GM23338 (cell line): ENCODE data around the gene NRF1. TPM values are rescaled to one million over a fixed set of nuclear protein-coding genes. Genes with fewer than 3 reads are reported as not detected.
A peak's percentile ranks its signal among the peaks of the same experiment; 100 is the strongest.

ENCODE experiments used
- ATAC-seq: fragments of 200-7000 bp; cut with Tn5 transposase; 3 replicates; pipeline ENCODE4 v1.9.1; 2020
- DNase-seq: peaks from one replicate; pipeline ENCODE4 v3.0.0-alpha.2; 2015; ENCODE audit warnings: low spot score
- H2AFZ ChIP-seq: fragments of 200-600 bp; sonication (generic); 2 replicates; pipeline ENCODE4 v1.8.0; 2016; ENCODE audit warnings: antibody characterized with exemption, mild to moderate bottlenecking, moderate library complexity
- H3F3A ChIP-seq: fragments of 200-600 bp; sonication (generic); replicated peaks from 2 replicates; pipeline ENCODE4 v1.8.0; 2017; ENCODE audit warnings: antibody characterized with exemption, mixed run types, low read depth
- H3K27ac ChIP-seq: fragments of 200-600 bp; sonication (generic); 2 replicates; pipeline ENCODE4 v1.6.1; 2016; ENCODE audit warnings: low read depth
- H3K27me3 ChIP-seq: fragments of 200-600 bp; sonication (generic); 2 replicates; pipeline ENCODE4 v1.8.0; 2016; ENCODE audit warnings: mild to moderate bottlenecking, mixed run types, moderate library complexity; ENCODE audit not compliant: insufficient read depth
- H3K36me3 ChIP-seq: fragments of 200-600 bp; sonication (generic); 2 replicates; pipeline ENCODE4 v1.8.0; 2016; ENCODE audit warnings: mild to moderate bottlenecking; ENCODE audit not compliant: insufficient read depth
- H3K4me1 ChIP-seq: fragments of 200-600 bp; sonication (generic); 2 replicates; pipeline ENCODE4 v1.8.0; 2016; ENCODE audit warnings: mild to moderate bottlenecking, moderate library complexity; ENCODE audit not compliant: insufficient read depth
- H3K4me2 ChIP-seq: fragments of 200-600 bp; sonication (generic); 2 replicates; pipeline ENCODE4 v1.7.1; 2017; ENCODE audit warnings: mixed run types
- H3K4me3 ChIP-seq: fragments of 200-600 bp; sonication (generic); 2 replicates; pipeline ENCODE4 v1.6.1; 2016; ENCODE audit warnings: mixed run types
- H3K79me2 ChIP-seq: fragments of 200-600 bp; sonication (generic); replicated peaks from 2 replicates; pipeline ENCODE4 v1.8.0; 2017; ENCODE audit warnings: mild to moderate bottlenecking; ENCODE audit not compliant: insufficient read depth
- H3K9me2 ChIP-seq: fragments of 200-600 bp; sonication (generic); 2 replicates; pipeline ENCODE4 v1.8.0; 2017; ENCODE audit not compliant: insufficient read depth
- H4K20me1 ChIP-seq: fragments of 200-600 bp; sonication (generic); replicated peaks from 2 replicates; pipeline ENCODE4 v1.8.0; 2017; ENCODE audit warnings: mild to moderate bottlenecking; ENCODE audit not compliant: insufficient read depth
- H3K27ac Mint-ChIP-seq: 2 replicates; pipeline ENCODE4 v1.8.0; 2020; ENCODE audit warnings: inconsistent platforms, mild to moderate bottlenecking, moderate library complexity, mixed read lengths
- H3K27me3 Mint-ChIP-seq: 3 replicates; pipeline ENCODE4 v1.8.0; 2022; ENCODE audit warnings: low read depth, mild to moderate bottlenecking, moderate library complexity, mixed read lengths, inconsistent platforms; ENCODE audit not compliant: insufficient read depth, poor library complexity
- H3K36me3 Mint-ChIP-seq: 3 replicates; pipeline ENCODE4 v1.8.0; 2021; ENCODE audit warnings: low read depth, mild to moderate bottlenecking, inconsistent platforms, moderate library complexity, mixed read lengths
- H3K4me1 Mint-ChIP-seq: 3 replicates; pipeline ENCODE4 v1.8.0; 2020; ENCODE audit warnings: mild to moderate bottlenecking, inconsistent platforms, mixed read lengths
- H3K4me3 Mint-ChIP-seq: 3 replicates; pipeline ENCODE4 v1.8.0; 2021; ENCODE audit warnings: moderate library complexity, mild to moderate bottlenecking, inconsistent platforms, mixed read lengths
- H3K9me3 Mint-ChIP-seq: 3 replicates; pipeline ENCODE4 v1.8.0; 2020; ENCODE audit warnings: moderate library complexity, mild to moderate bottlenecking, inconsistent platforms, mixed read lengths
- CREB1 ChIP-seq: fragments of 250-450 bp; sonication (Bioruptor Pico); IDR thresholded peaks from 2 replicates; pipeline ENCODE4 v1.5.0; 2020; ENCODE audit warnings: low read depth, mild to moderate bottlenecking, moderate library complexity
- EZH2 ChIP-seq: fragments of 200-600 bp; sonication (generic); IDR thresholded peaks from one replicate; pipeline ENCODE4 v1.8.0; 2017; ENCODE audit warnings: antibody characterized with exemption, mild to moderate bottlenecking, low read depth; ENCODE audit not compliant: unreplicated experiment
- EZH2phosphoT487 ChIP-seq: fragments of 200-600 bp; sonication (generic); IDR thresholded peaks from one replicate; pipeline ENCODE4 v1.8.1; 2018; ENCODE audit warnings: antibody characterized with exemption; ENCODE audit not compliant: unreplicated experiment
- POLR2AphosphoS5 ChIP-seq: IDR thresholded peaks from 2 replicates; pipeline ENCODE4 v1.6.1; 2016; ENCODE audit warnings: antibody characterized with exemption, low read depth
- STAT1 ChIP-seq: IDR thresholded peaks from one replicate; pipeline ENCODE4 v1.6.1; 2016; ENCODE audit warnings: antibody characterized with exemption; ENCODE audit not compliant: unreplicated experiment
- ZNF331 ChIP-seq: fragments of 250-450 bp; sonication (Bioruptor Pico); IDR thresholded peaks from 2 replicates; pipeline ENCODE4 v1.5.0; 2020; ENCODE audit warnings: low read depth, mild to moderate bottlenecking, moderate library complexity
- polyA plus RNA-seq: library from polyadenylated mRNA; unstranded; fragments of >200 nt; fragmentation: Nextera tagmentation; extraction: Ambion mirVana; gene quantifications from 2 replicates; pipeline ENCODE4 v1.2.1, GENCODE V29; 2016
- total RNA-seq: library from RNA; depleted of rRNA; stranded (reverse); fragments of >200 nt; shearing (Covaris generic); gene quantifications from 2 replicates; pipeline ENCODE4 v1.2.3, GENCODE V29; 2014
- TF ChIP-seq, protein P1 (sequence below), 2 experiments: fragments of 200-600 bp in 1 of 2; sonication (generic) in 1 of 2; conservative IDR thresholded peaks; 2 replicates each; pipeline versions ENCODE4 v1.5.1 to v1.6.1; 2016 to 2017; ENCODE audit warnings: antibody characterized with exemption in 2 of 2, low read depth in 2 of 2, mild to moderate bottlenecking in 2 of 2, moderate library complexity in 1 of 2
- TF ChIP-seq, protein P2 (sequence below): IDR thresholded peaks from one replicate; pipeline ENCODE4 v1.6.1; 2018; ENCODE audit warnings: antibody characterized with exemption; ENCODE audit not compliant: unreplicated experiment

Gene NRF1
- total and polyA plus RNA-seq, 2 experiments from 2014 or later: 5.3 to 24.6 TPM

DNA sequence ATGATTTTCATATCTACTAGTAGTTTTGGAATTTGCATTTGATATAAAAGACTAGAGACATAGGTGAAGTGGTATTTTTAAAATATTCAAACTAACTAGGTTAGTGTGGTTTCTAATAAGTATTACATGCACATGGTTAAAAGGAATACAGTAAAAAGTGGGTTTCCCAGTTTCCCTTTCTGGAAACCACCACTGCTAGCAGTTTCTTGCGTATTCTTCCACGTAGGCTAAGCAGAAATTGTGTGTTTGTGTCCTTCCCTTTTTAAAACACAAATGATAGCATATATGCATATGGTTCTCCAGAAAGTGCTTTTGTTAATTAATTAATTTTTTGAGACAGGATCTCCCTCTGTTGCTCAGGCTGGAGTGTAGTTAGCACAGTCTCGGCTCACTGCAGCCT, 15.4 kb downstream of the NRF1 start (continued):
- TF ChIP-seq EZH2phosphoT487: no peak
- no peak for TF ChIP-seq ZNF331 (CRISPR knock-in tag)
- TF ChIP-seq, protein P1, sequence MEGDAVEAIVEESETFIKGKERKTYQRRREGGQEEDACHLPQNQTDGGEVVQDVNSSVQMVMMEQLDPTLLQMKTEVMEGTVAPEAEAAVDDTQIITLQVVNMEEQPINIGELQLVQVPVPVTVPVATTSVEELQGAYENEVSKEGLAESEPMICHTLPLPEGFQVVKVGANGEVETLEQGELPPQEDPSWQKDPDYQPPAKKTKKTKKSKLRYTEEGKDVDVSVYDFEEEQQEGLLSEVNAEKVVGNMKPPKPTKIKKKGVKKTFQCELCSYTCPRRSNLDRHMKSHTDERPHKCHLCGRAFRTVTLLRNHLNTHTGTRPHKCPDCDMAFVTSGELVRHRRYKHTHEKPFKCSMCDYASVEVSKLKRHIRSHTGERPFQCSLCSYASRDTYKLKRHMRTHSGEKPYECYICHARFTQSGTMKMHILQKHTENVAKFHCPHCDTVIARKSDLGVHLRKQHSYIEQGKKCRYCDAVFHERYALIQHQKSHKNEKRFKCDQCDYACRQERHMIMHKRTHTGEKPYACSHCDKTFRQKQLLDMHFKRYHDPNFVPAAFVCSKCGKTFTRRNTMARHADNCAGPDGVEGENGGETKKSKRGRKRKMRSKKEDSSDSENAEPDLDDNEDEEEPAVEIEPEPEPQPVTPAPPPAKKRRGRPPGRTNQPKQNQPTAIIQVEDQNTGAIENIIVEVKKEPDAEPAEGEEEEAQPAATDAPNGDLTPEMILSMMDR (conservative IDR thresholded peaks at IDR 0.05; ENCODE audit: low read depth in 2 of 2): no peak
- TF ChIP-seq CREB1: no peak
- no peak for TF ChIP-seq EZH2

DNA sequence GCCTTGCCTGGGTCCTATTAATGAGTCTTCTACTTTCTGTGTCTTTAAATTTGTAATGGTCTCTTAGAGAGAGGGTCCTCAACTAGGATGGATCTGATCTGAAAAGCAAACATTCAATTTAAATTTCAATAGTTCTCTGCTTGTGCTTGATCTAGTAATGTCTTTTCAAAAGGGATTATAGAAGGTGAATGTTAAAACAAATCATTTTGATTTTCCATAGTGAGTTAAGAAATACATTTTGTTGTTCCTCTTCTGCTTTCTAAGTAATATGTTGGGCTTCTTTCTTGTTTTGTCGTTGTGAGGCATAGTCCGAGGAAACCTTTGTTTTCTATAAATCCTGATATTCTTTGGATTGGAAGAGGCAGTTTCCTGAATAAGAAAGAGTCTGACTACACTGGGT, 18.8 kb downstream of the NRF1 start:
- H3K9me2 ChIP-seq: no peaks in the 10 kb centered on the region
- Mint-ChIP-seq H3K27me3 (peaks cover 12% of the 10 kb centered on the region), H3K27ac (no peak overlapping the region), H3K36me3 (no peaks in the 10 kb centered on the region), H3K4me3 (no peak overlapping the region), H3K4me1 (peaks cover 30% of the 10 kb centered on the region), H3K9me3 (no peaks in the 10 kb centered on the region)
- peaks cover 73% of the 10 kb centered on the region for H4K20me1 ChIP-seq
- H3K27ac ChIP-seq: no peak overlapping the region
- H3K4me3 ChIP-seq: no peak overlapping the region
- ATAC-seq: peak; percentile 57
- H3K36me3 ChIP-seq: no peaks in the 10 kb centered on the region
- no peak for DNase-seq
- TF ChIP-seq STAT1 (no peak), ZNF331 (CRISPR knock-in tag) (no peak), EZH2phosphoT487 (no peak), POLR2AphosphoS5 (no peak), EZH2 (no peak)
- TF ChIP-seq, protein P1 (conservative IDR thresholded peaks at IDR 0.05; ENCODE audit: low read depth in 2 of 2): no peak
- TF ChIP-seq, protein P2, sequence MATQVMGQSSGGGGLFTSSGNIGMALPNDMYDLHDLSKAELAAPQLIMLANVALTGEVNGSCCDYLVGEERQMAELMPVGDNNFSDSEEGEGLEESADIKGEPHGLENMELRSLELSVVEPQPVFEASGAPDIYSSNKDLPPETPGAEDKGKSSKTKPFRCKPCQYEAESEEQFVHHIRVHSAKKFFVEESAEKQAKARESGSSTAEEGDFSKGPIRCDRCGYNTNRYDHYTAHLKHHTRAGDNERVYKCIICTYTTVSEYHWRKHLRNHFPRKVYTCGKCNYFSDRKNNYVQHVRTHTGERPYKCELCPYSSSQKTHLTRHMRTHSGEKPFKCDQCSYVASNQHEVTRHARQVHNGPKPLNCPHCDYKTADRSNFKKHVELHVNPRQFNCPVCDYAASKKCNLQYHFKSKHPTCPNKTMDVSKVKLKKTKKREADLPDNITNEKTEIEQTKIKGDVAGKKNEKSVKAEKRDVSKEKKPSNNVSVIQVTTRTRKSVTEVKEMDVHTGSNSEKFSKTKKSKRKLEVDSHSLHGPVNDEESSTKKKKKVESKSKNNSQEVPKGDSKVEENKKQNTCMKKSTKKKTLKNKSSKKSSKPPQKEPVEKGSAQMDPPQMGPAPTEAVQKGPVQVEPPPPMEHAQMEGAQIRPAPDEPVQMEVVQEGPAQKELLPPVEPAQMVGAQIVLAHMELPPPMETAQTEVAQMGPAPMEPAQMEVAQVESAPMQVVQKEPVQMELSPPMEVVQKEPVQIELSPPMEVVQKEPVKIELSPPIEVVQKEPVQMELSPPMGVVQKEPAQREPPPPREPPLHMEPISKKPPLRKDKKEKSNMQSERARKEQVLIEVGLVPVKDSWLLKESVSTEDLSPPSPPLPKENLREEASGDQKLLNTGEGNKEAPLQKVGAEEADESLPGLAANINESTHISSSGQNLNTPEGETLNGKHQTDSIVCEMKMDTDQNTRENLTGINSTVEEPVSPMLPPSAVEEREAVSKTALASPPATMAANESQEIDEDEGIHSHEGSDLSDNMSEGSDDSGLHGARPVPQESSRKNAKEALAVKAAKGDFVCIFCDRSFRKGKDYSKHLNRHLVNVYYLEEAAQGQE: no peak
- no peak overlapping the region for H2AFZ ChIP-seq
- peak overlapping the region; percentile 24 for H3K4me2 ChIP-seq
- H3K79me2 ChIP-seq: peaks cover 89% of the 10 kb centered on the region
- H3K4me1 ChIP-seq: peaks cover 49% of the 10 kb centered on the region
- no peaks in the 10 kb centered on the region for H3F3A ChIP-seq
- peaks cover 33% of the 10 kb centered on the region for H3K27me3 ChIP-seq
